ENCODE measurements around the gene SCAF8.

- TF ChIP-seq CTCF (IDR thresholded peaks at IDR 0.05; ENCODE audit: control extremely low read depth in 1 of 3, insufficient read depth in 1 of 3, low read depth in 1 of 3, low read length in 3 of 3) (no peak), USF2 (IDR thresholded peaks at IDR 0.05; ENCODE audit: low read length) (no peak), TAF1 (IDR thresholded peaks at IDR 0.05; ENCODE audit: low read depth, low read length) (no peak), HDAC2 (IDR thresholded peaks at IDR 0.05; ENCODE audit: borderline replicate concordance in 1 of 2, low read depth in 2 of 2, low read length in 2 of 2) (no peak), POU5F1 (IDR thresholded peaks at IDR 0.05; ENCODE audit: low read depth, low read length) (no peak), POLR2AphosphoS5 (IDR thresholded peaks at IDR 0.05; ENCODE audit: low read depth, low read length) (peak; percentile 59; the same call in 1 of the 2 replicates), SUZ12 (IDR thresholded peaks at IDR 0.05; ENCODE audit: low read length) (no peak), TCF12 (IDR thresholded peaks at IDR 0.05; ENCODE audit: low read depth, low read length) (no peak), SP2 (IDR thresholded peaks at IDR 0.05; ENCODE audit: low read length) (no peak)
These were observed 4.2 kb downstream of the SCAF8 start for GRCh38 chr6:154737424-154737823.
